Measurements from ENCODE around the gene RPL14.

RPL14 gene

GRCh38 chr3:40490916-40491315, 33.8 kb downstream of the RPL14 start:
- Histone ChIP-seq H3K36me3 (ENCODE audit: control insufficient read depth in 2 of 2, insufficient read depth in 2 of 2, low read length in 2 of 2) (peaks cover 19 to 21% of the 10 kb centered on the region in 2 donors), H3K4me1 (ENCODE audit: control insufficient read depth, insufficient read depth, low read length) (no peaks in the 10 kb centered on the region), H3K9me3 (ENCODE audit: control insufficient read depth in 2 of 2, low read length in 2 of 2) (peaks cover 3 to 16% of the 10 kb centered on the region in 2 donors), H3K4me3 (ENCODE audit: low read length in 2 of 2) (no peak overlapping the region), H3K27me3 (ENCODE audit: control insufficient read depth in 1 of 2, insufficient read depth in 2 of 2, low read length in 2 of 2) (no peaks in the 10 kb centered on the region), H3K9ac (ENCODE audit: low read length in 2 of 2) (no peak overlapping the region), H3K27ac (ENCODE audit: low read length) (no peak overlapping the region)

DNA sequence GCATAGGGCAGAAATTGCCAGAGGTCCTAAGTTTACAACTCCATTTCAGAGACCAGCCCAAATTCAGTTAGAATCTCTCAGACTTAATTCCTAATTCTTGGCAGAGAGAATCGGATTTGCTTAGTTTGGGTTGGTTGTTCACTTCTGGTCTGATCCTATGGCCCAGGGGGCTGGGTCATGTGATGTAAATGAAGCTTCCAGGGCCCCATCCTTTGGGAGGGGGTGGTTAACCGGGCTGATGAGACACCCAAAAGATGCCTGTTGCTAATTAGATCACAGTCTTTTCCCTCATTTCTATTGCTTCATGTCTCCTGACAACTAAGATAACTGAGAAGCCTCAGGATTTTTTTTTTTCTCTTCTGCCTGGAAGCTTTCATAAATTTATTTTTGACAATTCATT, 37.6 kb downstream of the RPL14 start:
- Histone ChIP-seq H3K27me3 (ENCODE audit: control insufficient read depth in 1 of 2, insufficient read depth in 2 of 2, low read length in 2 of 2) (no peaks in the 10 kb centered on the region), H3K36me3 (ENCODE audit: control insufficient read depth in 2 of 2, insufficient read depth in 2 of 2, low read length in 2 of 2) (no peaks in the 10 kb centered on the region), H3K4me3 (ENCODE audit: low read length in 2 of 2) (no peak overlapping the region), H3K4me1 (ENCODE audit: control insufficient read depth, insufficient read depth, low read length) (no peaks in the 10 kb centered on the region), H3K27ac (ENCODE audit: low read length) (no peak overlapping the region), H3K9me3 (ENCODE audit: control insufficient read depth in 2 of 2, low read length in 2 of 2) (no peaks in the 10 kb centered on the region), H3K9ac (ENCODE audit: low read length in 2 of 2) (no peak overlapping the region)

- Histone ChIP-seq H3K36me3 (ENCODE audit: control insufficient read depth in 2 of 2, insufficient read depth in 2 of 2, low read length in 2 of 2) (no peaks in the 10 kb centered on the region), H3K4me1 (ENCODE audit: control insufficient read depth, insufficient read depth, low read length) (no peaks in the 10 kb centered on the region), H3K9ac (ENCODE audit: low read length in 2 of 2) (no peak overlapping the region), H3K4me3 (ENCODE audit: low read length in 2 of 2) (no peak overlapping the region), H3K27ac (ENCODE audit: low read length) (no peak overlapping the region), H3K9me3 (ENCODE audit: control insufficient read depth in 2 of 2, low read length in 2 of 2) (no peaks in the 10 kb centered on the region), H3K27me3 (ENCODE audit: control insufficient read depth in 1 of 2, insufficient read depth in 2 of 2, low read length in 2 of 2) (no peaks in the 10 kb centered on the region)
Measured at GRCh38 chr3:40497288-40497687, 40.1 kb downstream of the RPL14 start.

DNA sequence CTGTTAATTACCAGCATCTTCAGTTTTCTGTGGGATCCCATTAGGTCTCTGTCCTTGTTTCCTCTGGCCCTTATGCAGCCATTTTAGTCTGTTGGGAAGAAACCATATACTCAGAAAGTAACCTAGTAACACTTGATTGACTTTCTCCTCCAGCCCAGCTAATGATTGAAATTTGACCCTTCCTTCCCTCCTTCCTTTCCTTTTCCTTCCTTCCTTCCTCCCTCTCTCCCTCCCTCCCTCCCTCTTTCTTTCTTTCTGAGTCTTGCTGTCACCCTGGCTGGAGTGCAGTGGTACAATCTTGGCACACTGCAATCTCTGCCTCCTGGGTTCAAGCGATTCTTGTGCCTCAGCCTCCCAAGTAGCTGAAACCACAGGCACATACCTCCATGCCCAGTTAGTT, 42.8 kb downstream of the RPL14 start:
- Histone ChIP-seq H3K9ac (ENCODE audit: low read length in 2 of 2) (no peak overlapping the region), H3K9me3 (ENCODE audit: control insufficient read depth in 2 of 2, low read length in 2 of 2) (no peaks in the 10 kb centered on the region), H3K27me3 (ENCODE audit: control insufficient read depth in 1 of 2, insufficient read depth in 2 of 2, low read length in 2 of 2) (no peaks in the 10 kb centered on the region), H3K4me3 (ENCODE audit: low read length in 2 of 2) (no peak overlapping the region), H3K4me1 (ENCODE audit: control insufficient read depth, insufficient read depth, low read length) (no peaks in the 10 kb centered on the region), H3K27ac (ENCODE audit: low read length) (no peak overlapping the region), H3K36me3 (ENCODE audit: control insufficient read depth in 2 of 2, insufficient read depth in 2 of 2, low read length in 2 of 2) (no peaks in the 10 kb centered on the region)

DNA sequence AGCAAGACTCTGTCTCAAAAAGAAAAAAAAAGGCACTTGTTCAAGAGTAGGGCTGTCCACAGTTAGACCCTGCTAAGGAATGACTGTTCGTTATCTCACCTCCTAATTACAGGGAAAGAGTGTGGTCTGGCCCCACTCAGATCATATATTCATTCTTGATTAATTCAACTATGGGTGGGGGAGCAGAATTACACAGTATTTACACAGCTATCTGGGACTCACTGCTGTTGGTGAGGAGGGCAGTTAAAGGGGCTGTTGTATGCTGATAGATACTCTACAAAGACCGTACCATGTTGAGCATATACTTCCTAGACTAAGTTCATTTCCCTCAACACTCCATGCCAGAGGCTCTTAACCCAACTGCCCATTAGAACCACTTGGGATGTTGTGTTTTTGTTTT, 44.9 kb downstream of the RPL14 start:
- H3K27ac ChIP-seq (ENCODE audit: low read length) = no peak overlapping the region
- no peaks in the 10 kb centered on the region for H3K36me3 ChIP-seq (ENCODE audit: control insufficient read depth in 2 of 2, insufficient read depth in 2 of 2, low read length in 2 of 2)
- H3K4me3 ChIP-seq (ENCODE audit: low read length in 2 of 2) = no peak overlapping the region
- no peak overlapping the region for H3K9ac ChIP-seq (ENCODE audit: low read length in 2 of 2)
- no peaks in the 10 kb centered on the region for H3K27me3 ChIP-seq (ENCODE audit: control insufficient read depth in 1 of 2, insufficient read depth in 2 of 2, low read length in 2 of 2)
- no peaks in the 10 kb centered on the region for H3K9me3 ChIP-seq (ENCODE audit: control insufficient read depth in 2 of 2, low read length in 2 of 2)
- peaks cover 7% of the 10 kb centered on the region for H3K4me1 ChIP-seq (ENCODE audit: control insufficient read depth, insufficient read depth, low read length)

DNA sequence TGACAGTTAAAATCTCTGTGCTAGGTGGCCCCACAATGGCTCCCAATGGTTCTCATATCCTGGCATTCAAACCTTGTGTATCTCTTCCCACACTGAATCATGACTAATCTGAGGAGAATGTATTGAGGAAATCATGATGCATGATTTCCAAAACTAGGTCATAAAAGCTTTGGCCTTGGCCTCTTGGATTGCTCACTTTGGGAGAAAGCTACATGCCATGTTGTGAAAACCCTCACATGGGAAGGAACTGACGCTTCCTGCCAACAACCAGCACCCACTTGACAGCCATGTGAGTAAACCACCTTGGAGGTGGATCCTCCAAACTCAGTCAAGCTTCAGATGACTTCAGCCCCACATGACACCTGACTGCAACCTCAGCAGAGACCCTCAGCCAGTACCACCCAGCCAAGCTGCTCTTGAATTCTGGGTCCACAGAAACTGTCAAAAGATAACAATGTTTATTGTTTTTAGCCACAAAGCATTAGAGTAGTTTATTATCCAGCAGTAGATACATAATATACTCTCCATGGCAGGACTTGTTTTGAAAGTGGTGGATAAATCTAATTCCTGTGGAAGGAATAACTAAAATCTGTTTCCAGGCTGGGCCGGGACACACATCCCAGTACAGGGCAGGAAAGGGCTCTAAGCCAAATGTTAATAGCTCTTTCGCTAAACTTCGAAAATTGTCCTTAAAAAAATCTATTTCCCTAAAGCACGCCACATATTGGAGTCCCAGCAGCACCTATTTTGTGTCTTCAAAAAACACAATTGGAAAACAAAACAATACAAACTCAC, 47.7 kb downstream of the RPL14 start:
- Histone ChIP-seq H3K27me3 (ENCODE audit: control insufficient read depth in 1 of 2, insufficient read depth in 2 of 2, low read length in 2 of 2) (no peaks in the 10 kb centered on the region), H3K4me3 (ENCODE audit: low read length in 2 of 2) (peak overlapping the region in 1 of 2 donors; percentile 94), H3K9me3 (ENCODE audit: control insufficient read depth in 2 of 2, low read length in 2 of 2) (no peaks in the 10 kb centered on the region), H3K36me3 (ENCODE audit: control insufficient read depth in 2 of 2, insufficient read depth in 2 of 2, low read length in 2 of 2) (no peaks in the 10 kb centered on the region), H3K9ac (ENCODE audit: low read length in 2 of 2) (peak overlapping the region in 1 of 2 donors; percentile 92), H3K4me1 (ENCODE audit: control insufficient read depth, insufficient read depth, low read length) (peaks cover 7% of the 10 kb centered on the region), H3K27ac (ENCODE audit: low read length) (peak overlapping the region; percentile 37)

GRCh38 chr3:40505599-40506462, 48.7 kb downstream of the RPL14 start, which contains the start of gene ZNF620:
Gene ZNF620, plus strand, starts transcription at chr3:40506039. Its CDS starts 314 bp downstream, at chr3:40506353.
- H3K9me3 ChIP-seq (ENCODE audit: control insufficient read depth in 2 of 2, low read length in 2 of 2) = no peaks in the 10 kb centered on the region
- peak within 1 kb of the TSS; percentile 78 for H3K27ac ChIP-seq (ENCODE audit: low read length)
- peaks cover 5 to 7% of the 10 kb centered on the region in 2 donors for H3K36me3 ChIP-seq (ENCODE audit: control insufficient read depth in 2 of 2, insufficient read depth in 2 of 2, low read length in 2 of 2)
- H3K27me3 ChIP-seq (ENCODE audit: control insufficient read depth in 1 of 2, insufficient read depth in 2 of 2, low read length in 2 of 2) = no peaks in the 10 kb centered on the region
- peak within 1 kb of the TSS; percentile 78 to 94 for H3K4me3 ChIP-seq (ENCODE audit: low read length in 2 of 2)
- peaks cover 7% of the 10 kb centered on the region for H3K4me1 ChIP-seq (ENCODE audit: control insufficient read depth, insufficient read depth, low read length)
- peak within 1 kb of the TSS; percentile 72 to 92 for H3K9ac ChIP-seq (ENCODE audit: low read length in 2 of 2)

DNA sequence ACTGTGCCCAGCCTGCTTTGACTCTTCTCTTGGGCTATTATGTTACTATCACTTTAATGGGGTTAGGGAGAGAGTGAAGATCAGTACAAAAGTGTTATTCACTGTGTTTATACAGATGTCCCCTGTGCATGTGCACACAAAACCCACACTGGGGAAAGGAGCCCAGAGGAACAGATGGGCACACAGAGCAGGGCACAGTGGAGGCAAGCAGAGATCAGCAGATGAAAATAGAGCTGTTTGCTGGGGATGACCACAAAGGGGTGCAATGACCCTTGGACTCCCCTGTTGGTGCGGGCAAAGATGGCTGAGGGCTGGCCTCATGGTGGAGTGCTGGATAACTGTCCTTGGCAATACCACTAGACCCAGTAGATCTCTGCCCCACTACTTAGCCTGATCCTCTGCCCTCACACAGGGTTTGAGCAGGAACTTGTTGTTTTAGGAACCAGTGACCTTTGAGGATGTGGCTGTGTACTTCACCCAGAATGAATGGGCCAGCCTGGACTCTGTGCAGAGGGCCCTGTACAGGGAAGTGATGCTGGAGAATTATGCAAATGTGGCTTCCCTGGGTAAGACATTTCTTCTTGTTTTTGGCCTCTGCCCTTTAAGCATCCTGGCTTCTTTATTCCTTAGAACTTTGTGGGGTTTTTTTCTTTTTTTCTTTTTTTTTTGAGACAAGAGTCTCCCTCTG, 54.0 kb downstream of the RPL14 start:
- Histone ChIP-seq H3K36me3 (ENCODE audit: control insufficient read depth in 2 of 2, insufficient read depth in 2 of 2, low read length in 2 of 2) (peaks cover 18 to 24% of the 10 kb centered on the region in 2 donors), H3K9me3 (ENCODE audit: control insufficient read depth in 2 of 2, low read length in 2 of 2) (no peaks in the 10 kb centered on the region), H3K4me3 (ENCODE audit: low read length in 2 of 2) (no peak overlapping the region), H3K27me3 (ENCODE audit: control insufficient read depth in 1 of 2, insufficient read depth in 2 of 2, low read length in 2 of 2) (no peaks in the 10 kb centered on the region), H3K9ac (ENCODE audit: low read length in 2 of 2) (no peak overlapping the region), H3K4me1 (ENCODE audit: control insufficient read depth, insufficient read depth, low read length) (no peaks in the 10 kb centered on the region), H3K27ac (ENCODE audit: low read length) (no peak overlapping the region)

GRCh38 chr3:40516201-40516600, 59.1 kb downstream of the RPL14 start:
- Histone ChIP-seq H3K4me1 (ENCODE audit: control insufficient read depth, insufficient read depth, low read length) (no peaks in the 10 kb centered on the region), H3K36me3 (ENCODE audit: control insufficient read depth in 2 of 2, insufficient read depth in 2 of 2, low read length in 2 of 2) (peaks cover 14 to 25% of the 10 kb centered on the region in 2 donors), H3K4me3 (ENCODE audit: low read length in 2 of 2) (no peak overlapping the region), H3K9ac (ENCODE audit: low read length in 2 of 2) (no peak overlapping the region), H3K9me3 (ENCODE audit: control insufficient read depth in 2 of 2, low read length in 2 of 2) (no peaks in the 10 kb centered on the region), H3K27ac (ENCODE audit: low read length) (no peak overlapping the region), H3K27me3 (ENCODE audit: control insufficient read depth in 1 of 2, insufficient read depth in 2 of 2, low read length in 2 of 2) (no peaks in the 10 kb centered on the region)

DNA sequence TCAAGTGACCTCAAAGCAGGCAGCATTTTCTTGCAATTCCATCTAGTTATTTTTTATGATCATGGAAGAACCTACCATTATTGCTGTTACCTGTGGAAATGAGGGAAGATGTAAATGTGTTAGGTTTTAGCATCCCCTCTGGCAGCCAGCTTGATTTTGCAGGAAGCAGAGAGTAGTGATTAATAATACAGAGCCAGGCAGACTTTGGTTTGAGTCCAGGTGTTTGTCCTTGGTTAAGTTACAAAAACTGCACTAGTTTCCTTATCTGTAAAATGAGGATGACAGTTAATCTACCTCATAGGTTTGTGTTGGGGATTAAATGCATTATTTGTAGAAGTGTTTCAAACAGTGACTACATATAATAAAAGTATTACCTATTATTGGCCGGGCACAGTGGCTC, 60.9 kb downstream of the RPL14 start:
- no peaks in the 10 kb centered on the region for H3K9me3 ChIP-seq (ENCODE audit: control insufficient read depth in 2 of 2, low read length in 2 of 2)
- H3K27me3 ChIP-seq (ENCODE audit: control insufficient read depth in 1 of 2, insufficient read depth in 2 of 2, low read length in 2 of 2) = no peaks in the 10 kb centered on the region
- H3K27ac ChIP-seq (ENCODE audit: low read length) = no peak overlapping the region
- no peak overlapping the region for H3K4me3 ChIP-seq (ENCODE audit: low read length in 2 of 2)
- H3K9ac ChIP-seq (ENCODE audit: low read length in 2 of 2) = no peak overlapping the region
- no peaks in the 10 kb centered on the region for H3K4me1 ChIP-seq (ENCODE audit: control insufficient read depth, insufficient read depth, low read length)
- H3K36me3 ChIP-seq (ENCODE audit: control insufficient read depth in 2 of 2, insufficient read depth in 2 of 2, low read length in 2 of 2) = peaks cover 4 to 17% of the 10 kb centered on the region in 2 donors
